ENCODE results near the gene PGM1. TPM values are rescaled to one million over a fixed set of nuclear protein-coding genes. Genes with fewer than 3 reads are reported as not detected.

The PGM1 gene
- total and polyA plus RNA-seq, 9 of the 15 experiments (the other 6 are each of a cell fraction or from before 2014, with no cell fraction given) = 0.03 to 0.31 (median 0.09) TPM; not detected in 5

DNA sequence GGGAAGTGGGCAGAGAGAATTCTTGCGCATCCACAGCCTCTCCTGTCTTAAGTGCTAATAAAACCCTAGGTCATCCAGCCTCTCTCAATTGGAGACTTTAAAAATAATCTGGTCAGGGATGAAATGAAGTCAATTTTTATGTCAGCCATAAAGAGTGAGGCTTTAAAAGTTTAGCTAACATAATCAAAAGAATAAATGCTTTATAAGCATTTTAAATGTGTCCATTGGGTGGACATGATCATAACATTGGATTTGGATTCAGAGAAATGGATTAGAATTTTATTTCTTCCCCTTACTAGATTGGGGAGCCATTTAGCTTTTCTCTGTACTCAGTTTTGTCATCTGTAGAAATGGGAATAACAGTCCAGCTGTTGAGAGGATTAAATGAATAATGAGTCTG is 55.5 kb downstream of the PGM1 start:
- Histone ChIP-seq H3K9ac (ENCODE audit: insufficient read depth in 1 of 2, low read depth in 2 of 2, low read length in 2 of 2) (no peak overlapping the region), H2AFZ (ENCODE audit: low read depth, low read length) (no peak overlapping the region), H3K9me1 (ENCODE audit: control insufficient read depth, insufficient read depth, low read length) (no peaks in the 10 kb centered on the region), H3K9me3 (replicated peaks; ENCODE audit: control insufficient read depth, insufficient read depth, low read depth, low read length) (no peaks in the 10 kb centered on the region), H3K4me2 (ENCODE audit: insufficient read depth, low read length) (no peak overlapping the region), H3K4me3 (no peak overlapping the region), H3K4me1 (replicated peaks in 1 of 2; ENCODE audit: control insufficient read depth in 2 of 2, insufficient read depth in 2 of 2, low read length in 2 of 2) (no peaks in the 10 kb centered on the region), H3K36me3 (ENCODE audit: control insufficient read depth, insufficient read depth, low read length) (no peaks in the 10 kb centered on the region), H3K27me3 (ENCODE audit: control insufficient read depth in 2 of 2, insufficient read depth in 2 of 2, low read length in 2 of 2) (peaks cover 4 to 8% of the 10 kb centered on the region in 2 experiments; a peak in 4 of 5 replicates), H4K20me1 (replicated peaks; ENCODE audit: control insufficient read depth, insufficient read depth, low read length) (no peaks in the 10 kb centered on the region), H3K27ac (ENCODE audit: extremely low read depth, low read depth, low read length) (no peak overlapping the region), H3K79me2 (ENCODE audit: control insufficient read depth, insufficient read depth, low read length) (no peaks in the 10 kb centered on the region)
- FAIRE-seq (no peak), DNase-seq (ENCODE audit: extremely low read depth in 1 of 4, low spot score in 3 of 4) (no peak), ATAC-seq (no peak)
- ChIA-PET POLR2A (no interaction called here), CTCF (ENCODE audit: low intra/inter-chr PET ratio) (no interaction called here)
- no TSS peak for BruUV-seq (replicated peaks)
- TF ChIP-seq SAP30 (IDR thresholded peaks at IDR 0.05; ENCODE audit: borderline replicate concordance, insufficient read depth, low read depth, low read length, poor library complexity, severe bottlenecking) (no peak), COPS2 (conservative IDR thresholded peaks at IDR 0.05) (no peak), ZNF316 (IDR thresholded peaks at IDR 0.05) (peak; percentile 38), C11orf30 (IDR thresholded peaks at IDR 0.05; ENCODE audit: low read depth) (peak; percentile 17; the same call in 1 of the 2 replicates), GABPB2 (CRISPR knock-in tag; conservative IDR thresholded peaks at IDR 0.05) (no peak)
- in situ Hi-C loops (cut with MboI) = no loop called here
- WGBS (ENCODE audit: insufficient coverage, low coverage, missing lambda C conversion rate) = 0% methylated on average over 1 of the region's 1 CpG
- intact Hi-C loops (cut with micrococcal nuclease) = no loop called here

DNA sequence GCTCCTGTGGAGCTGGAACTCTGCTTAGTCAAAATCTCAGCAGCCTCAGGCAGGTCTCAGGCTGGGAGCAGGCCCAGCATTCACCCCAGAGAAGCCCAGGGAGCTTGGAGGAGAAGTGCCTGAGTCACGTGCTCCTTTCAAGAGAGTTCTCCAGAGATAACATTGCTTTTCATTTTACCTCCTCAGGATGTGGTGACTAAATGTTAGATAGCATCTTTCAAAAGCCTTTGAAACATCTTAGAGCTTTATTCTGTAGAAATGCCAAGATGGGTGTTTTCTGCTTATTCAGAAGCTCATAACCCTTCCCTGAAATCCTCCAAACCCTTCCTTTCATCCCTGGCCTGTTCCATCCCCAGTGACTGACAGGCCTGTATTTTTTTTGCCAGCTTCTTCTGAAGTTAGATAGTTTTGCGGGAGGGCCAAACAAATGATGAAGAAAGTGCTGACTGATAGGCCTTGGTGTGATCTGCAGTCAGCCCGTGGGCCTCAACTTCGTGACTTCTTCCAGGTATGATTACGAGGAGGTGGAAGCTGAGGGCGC is 58.0 kb downstream of the PGM1 start:
- Histone ChIP-seq H3K27me3 (ENCODE audit: control insufficient read depth in 2 of 2, insufficient read depth in 2 of 2, low read length in 2 of 2) (peaks cover 0 to 5% of the 10 kb centered on the region in 2 experiments; a peak in 2 of 5 replicates), H3K9ac (ENCODE audit: insufficient read depth in 1 of 2, low read depth in 2 of 2, low read length in 2 of 2) (no peak overlapping the region), H3K9me3 (replicated peaks; ENCODE audit: control insufficient read depth, insufficient read depth, low read depth, low read length) (no peaks in the 10 kb centered on the region), H3K9me1 (ENCODE audit: control insufficient read depth, insufficient read depth, low read length) (no peaks in the 10 kb centered on the region), H2AFZ (ENCODE audit: low read depth, low read length) (no peak overlapping the region), H3K27ac (ENCODE audit: extremely low read depth, low read depth, low read length) (no peak overlapping the region), H3K4me2 (ENCODE audit: insufficient read depth, low read length) (no peak overlapping the region), H3K4me3 (no peak overlapping the region), H3K79me2 (ENCODE audit: control insufficient read depth, insufficient read depth, low read length) (no peaks in the 10 kb centered on the region), H3K4me1 (replicated peaks in 1 of 2; ENCODE audit: control insufficient read depth in 2 of 2, insufficient read depth in 2 of 2, low read length in 2 of 2) (no peaks in the 10 kb centered on the region), H4K20me1 (replicated peaks; ENCODE audit: control insufficient read depth, insufficient read depth, low read length) (no peaks in the 10 kb centered on the region), H3K36me3 (ENCODE audit: control insufficient read depth, insufficient read depth, low read length) (no peaks in the 10 kb centered on the region)
- 2% methylated on average over 6 of the region's 6 CpGs for WGBS (ENCODE audit: insufficient coverage, low coverage, missing lambda C conversion rate)
- intact Hi-C loops (cut with micrococcal nuclease) = no loop called here
- no TSS peak for BruUV-seq (replicated peaks)
- FAIRE-seq = no peak
- ChIA-PET CTCF (ENCODE audit: low intra/inter-chr PET ratio) (no interaction called here), POLR2A (no interaction called here)
- ATAC-seq = no peak
- in situ Hi-C loops (cut with MboI) = no loop called here
- no peak for DNase-seq (ENCODE audit: extremely low read depth in 1 of 4, low spot score in 3 of 4)
- TF ChIP-seq, protein P1, sequence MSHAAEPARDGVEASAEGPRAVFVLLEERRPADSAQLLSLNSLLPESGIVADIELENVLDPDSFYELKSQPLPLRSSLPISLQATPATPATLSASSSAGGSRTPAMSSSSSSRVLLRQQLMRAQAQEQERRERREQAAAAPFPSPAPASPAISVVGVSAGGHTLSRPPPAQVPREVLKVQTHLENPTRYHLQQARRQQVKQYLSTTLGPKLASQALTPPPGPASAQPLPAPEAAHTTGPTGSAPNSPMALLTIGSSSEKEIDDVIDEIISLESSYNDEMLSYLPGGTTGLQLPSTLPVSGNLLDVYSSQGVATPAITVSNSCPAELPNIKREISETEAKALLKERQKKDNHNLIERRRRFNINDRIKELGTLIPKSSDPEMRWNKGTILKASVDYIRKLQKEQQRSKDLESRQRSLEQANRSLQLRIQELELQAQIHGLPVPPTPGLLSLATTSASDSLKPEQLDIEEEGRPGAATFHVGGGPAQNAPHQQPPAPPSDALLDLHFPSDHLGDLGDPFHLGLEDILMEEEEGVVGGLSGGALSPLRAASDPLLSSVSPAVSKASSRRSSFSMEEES (CRISPR knock-in tag; IDR thresholded peaks at IDR 0.05) = peak; percentile 89
- TF ChIP-seq, protein P2, sequence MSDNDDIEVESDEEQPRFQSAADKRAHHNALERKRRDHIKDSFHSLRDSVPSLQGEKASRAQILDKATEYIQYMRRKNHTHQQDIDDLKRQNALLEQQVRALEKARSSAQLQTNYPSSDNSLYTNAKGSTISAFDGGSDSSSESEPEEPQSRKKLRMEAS (CRISPR knock-in tag; IDR thresholded peaks at IDR 0.05) = no peak
- TF ChIP-seq, protein P3, sequence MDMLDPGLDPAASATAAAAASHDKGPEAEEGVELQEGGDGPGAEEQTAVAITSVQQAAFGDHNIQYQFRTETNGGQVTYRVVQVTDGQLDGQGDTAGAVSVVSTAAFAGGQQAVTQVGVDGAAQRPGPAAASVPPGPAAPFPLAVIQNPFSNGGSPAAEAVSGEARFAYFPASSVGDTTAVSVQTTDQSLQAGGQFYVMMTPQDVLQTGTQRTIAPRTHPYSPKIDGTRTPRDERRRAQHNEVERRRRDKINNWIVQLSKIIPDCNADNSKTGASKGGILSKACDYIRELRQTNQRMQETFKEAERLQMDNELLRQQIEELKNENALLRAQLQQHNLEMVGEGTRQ (CRISPR knock-in tag; IDR thresholded peaks at IDR 0.05) = peak; percentile 72
- TF ChIP-seq, protein P4, sequence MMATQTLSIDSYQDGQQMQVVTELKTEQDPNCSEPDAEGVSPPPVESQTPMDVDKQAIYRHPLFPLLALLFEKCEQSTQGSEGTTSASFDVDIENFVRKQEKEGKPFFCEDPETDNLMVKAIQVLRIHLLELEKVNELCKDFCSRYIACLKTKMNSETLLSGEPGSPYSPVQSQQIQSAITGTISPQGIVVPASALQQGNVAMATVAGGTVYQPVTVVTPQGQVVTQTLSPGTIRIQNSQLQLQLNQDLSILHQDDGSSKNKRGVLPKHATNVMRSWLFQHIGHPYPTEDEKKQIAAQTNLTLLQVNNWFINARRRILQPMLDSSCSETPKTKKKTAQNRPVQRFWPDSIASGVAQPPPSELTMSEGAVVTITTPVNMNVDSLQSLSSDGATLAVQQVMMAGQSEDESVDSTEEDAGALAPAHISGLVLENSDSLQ (IDR thresholded peaks at IDR 0.05) = peak; percentile 32; the same call in 1 of the 2 replicates

All from K562 (cell line).